DMS53 treated with DMSO at 0.1 percent for 48 hours (cell line): ENCODE results near the gene GRIK2.

ENCODE experiments used
- DNase-seq: peaks from one replicate; lab custom pipeline; 2025; ENCODE audit not compliant: unreplicated experiment; lab: John Stamatoyannopoulos, UW

GRIK2 gene

DNA sequence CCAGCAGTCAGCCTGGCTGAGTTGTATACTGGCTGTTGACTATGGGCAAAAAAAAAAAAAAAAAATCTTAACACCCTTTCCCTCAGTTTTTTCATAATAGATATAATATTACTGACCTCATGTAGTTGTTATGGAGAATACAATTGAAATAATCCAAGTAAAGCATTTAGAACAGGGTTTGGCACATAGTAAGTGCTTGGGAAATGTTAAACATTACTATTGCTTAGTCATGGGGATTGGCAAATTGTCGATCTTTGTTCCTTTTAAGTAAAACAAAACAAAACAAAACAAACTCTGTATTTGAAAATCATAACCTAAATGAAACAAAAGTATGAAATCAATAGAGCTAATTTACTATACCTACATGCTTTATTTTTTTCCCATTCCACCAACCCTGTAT, 458.4 kb downstream of the GRIK2 start:
- DNase-seq: no peak

DNA sequence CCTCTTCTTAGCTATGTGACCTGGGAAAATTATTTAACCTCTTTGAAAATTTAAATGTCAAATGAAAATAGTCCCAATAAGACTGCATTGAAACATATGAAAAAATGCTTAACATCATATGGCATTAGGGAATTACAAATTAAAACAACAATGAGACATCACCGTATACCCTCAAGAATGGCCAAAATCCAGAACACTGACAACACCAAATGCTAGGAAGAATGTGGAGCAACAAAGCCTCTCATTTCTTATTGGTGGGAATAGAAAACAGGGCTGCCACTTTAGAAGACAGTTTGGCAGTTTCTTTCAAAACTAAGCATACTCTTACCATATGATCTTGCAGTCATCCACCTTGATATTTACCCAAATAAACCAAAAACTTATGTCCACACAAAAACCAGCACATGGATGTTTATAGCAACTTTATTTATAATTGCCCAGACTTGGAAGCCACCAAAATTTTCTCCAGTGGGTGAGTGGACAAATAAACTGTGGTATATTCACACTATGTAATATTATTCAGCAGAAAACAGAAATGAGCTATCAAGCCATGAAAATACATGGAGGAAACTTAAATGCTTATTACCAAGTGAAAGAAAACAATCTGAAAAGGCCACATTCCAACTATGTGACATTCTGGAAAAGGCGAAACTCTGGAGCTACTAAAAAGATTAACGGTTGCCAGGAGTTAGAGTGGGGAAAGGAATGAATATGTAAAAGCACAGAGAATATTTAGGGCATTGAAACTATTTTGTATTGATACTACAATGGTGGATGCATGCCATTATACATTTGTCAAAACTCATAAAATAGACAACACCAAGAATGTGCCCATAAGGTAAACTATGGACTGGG, 459.9 kb downstream of the GRIK2 start:
- DNase-seq: no peak

DNA sequence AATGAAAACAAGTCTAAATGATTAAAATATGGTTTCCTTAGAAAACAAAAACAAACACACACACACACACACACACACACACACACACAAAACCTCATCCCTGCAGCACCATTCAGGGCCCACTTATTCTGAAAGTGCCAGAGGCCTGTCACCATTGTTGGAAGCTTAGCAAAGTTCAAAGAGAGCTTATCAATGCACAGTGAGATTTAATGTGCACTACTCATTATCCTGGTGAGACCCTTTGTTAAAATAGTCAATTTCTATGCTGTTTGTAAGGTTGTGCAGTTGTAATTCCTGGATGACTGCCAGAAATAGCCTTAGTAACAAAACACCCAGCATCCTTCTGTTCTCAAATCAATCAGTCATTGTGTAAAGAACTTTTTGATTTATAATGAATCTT, 482.9 kb downstream of the GRIK2 start:
- DNase-seq: no peak

DNA sequence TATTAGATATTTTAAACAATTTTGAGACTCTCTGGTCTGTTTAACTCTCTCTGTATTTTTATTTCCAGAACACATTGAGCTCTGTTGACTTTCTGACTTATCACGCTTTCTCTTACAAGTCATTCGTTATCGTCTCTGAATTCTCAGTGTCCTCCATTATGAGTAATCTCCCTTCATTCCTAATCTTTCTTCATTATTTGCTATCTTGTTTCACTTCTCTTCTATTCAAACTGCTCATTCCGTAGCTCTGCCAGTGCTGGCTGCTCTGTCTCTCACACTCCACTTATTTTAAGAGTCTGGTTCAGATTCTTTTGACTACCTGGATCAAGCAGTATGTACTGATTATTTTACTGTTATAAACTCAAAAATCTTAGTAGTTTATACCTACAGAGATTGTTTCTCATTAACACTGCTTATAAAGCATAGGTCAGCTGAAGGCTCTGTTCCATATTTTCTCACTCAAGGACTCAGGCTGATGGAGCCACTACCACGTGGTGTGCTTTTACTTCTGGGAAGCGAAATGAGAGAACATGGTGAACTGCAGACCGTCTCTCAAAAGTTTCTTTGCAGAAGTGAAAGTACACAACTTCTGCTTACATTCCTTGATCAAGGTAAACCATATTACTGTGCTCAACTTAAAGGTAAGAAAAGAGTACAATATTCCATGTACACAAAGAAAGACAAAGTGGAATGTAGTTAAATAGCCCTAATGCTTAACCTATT, 485.2 kb downstream of the GRIK2 start:
- DNase-seq: no peak

DNA sequence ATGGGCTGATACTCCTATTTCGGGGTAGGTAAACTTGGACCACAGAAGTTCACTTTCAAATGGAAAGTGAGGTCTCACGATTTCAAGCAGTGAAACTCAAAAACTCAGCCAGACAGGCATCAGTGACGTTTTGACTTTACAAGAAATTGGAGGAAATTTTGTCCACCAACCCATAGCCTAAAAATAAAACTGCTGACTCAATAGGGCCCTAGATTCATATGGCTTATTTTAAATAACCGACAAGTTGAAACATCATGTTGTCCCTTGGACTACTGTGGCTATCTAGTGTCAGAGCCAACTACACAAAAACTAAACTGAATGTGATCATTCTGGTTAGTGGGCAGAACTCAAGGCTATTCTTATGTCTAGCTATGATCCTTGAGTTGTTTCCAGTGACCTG, 486.3 kb downstream of the GRIK2 start:
- DNase-seq: no peak

DNA sequence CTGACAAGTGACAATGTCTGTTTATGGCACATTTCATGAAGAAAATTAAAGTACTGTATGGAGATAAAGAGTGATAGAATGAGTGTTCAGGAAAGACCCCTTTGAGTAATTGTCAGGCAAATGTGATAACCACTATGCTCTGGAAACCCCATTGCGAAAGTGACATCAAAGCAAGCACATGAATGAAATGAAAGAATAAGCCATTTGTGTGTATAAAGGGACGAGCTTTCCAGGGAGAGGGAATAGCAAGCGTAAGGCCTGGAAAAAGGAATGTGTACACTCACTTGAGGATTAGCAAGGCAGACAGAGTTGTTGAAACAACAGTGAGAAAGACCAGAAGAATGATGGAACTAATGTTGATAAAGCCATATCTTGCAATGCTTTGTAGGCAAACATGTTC, 490.0 kb downstream of the GRIK2 start:
- no peak for DNase-seq

DNA sequence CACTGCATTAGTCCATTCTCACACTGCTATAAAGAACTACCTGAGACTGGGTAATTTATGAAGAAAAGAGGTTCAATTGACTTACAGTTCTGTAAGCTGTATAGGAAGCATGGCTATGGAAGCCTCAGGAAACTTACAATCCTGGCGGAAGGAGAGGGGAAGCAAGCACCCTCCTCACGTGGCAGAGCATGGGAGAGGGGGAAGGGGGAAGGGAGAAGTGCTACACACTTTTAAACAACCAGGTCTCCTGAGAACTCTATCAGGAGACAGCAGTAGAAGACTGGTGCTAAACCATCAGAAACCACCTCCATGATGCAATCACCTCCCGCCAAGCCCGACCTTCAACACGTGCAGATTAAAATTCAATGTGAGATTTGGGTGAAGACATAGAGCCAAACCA, 494.0 kb downstream of the GRIK2 start:
- DNase-seq: no peak

DNA sequence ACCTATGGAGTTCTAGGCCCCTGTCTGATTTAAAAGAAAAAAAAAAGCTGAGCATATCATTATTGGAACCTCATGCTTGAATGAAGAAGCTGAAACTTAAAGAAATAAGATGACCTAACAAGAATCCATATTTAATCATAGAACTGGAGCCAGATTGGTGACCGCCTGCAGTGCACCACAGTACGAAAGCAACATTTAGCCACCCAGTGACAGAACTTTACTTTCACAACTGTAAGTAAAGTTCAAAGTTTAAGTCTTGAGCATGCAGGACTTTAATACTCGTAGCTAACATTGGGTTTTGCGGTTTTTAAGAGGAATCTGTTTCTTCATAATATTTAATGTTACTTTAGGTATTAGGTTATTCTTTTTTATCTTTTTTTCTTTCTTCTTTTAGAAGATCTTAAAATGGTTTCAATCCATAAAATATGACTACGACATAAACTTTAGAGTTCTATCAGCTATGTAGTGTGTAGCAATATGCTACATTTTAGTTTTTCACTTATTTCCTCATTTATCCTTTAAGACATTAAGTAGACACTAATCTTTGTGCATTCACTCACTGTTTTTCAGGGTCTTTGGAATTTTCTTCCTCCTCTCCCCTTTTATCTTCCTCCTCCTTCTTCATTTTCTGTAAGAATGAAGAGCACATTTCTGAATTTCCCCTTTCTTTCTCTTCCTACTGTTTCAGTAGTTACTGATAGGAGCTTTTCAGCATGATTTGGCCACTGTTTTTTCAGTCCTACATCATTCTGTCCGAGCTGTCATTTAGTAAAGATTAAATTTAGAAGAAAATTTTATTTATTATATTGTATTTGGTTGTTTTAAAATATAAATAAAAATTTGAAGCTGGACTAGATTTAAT, 514.1 kb downstream of the GRIK2 start:
- no peak for DNase-seq

DNA sequence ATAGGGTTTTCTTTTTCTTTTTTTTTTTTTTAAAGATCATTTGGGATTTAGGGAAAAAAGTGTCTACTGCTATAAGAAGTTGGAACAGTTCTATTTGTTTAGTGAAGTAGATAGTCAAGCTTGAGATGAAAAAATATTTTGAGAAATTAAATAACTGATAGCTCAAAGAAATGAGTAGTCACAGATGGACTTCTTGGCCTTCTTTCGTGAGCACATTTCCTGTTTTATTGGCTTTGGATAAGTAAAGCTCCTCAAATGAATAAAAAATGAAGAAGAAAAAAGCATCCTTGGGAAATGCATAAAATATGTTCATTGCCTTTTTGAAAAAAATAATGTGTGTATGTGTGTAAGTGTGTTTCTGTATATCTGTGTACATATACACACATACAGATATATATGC, 515.9 kb downstream of the GRIK2 start:
- no peak for DNase-seq

DNA sequence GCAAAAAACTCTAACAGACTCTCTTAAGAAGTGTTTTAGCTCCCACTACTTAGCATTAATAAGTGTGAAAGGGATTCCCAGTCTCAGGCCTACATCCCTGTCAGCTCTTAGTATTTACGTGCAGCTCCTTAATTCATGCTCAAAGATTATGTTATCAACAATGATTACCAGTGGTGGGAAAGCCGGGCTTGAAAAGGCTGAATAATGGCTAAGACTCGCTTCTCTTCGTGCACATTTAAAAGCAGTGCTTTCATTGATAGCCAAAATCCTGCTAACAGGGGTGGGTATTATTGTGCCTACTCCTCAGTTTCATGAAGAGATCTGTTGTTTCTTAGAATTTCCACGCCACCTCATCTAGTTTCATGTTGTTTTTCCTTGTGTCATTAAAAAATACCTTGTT, 518.8 kb downstream of the GRIK2 start:
- no peak for DNase-seq

DNA sequence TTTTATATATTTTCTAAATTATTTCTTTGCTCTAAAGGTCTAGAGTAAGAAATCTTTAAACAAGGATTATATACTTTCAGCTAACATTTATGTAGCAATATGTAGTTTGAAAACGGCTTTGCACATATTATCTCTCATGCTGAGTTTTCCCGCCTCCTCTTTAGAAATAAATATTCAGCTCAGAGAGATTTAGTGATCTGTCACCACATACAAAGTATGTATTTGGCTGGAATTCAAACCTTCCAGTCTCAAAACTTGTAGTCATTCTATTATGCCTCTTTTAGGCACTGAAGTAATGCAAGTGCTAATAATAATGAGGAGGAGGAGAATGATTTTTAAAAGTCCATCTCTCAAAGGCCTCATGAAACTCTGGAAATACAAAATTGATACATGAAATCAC, 525.0 kb downstream of the GRIK2 start:
- DNase-seq: no peak

DNA sequence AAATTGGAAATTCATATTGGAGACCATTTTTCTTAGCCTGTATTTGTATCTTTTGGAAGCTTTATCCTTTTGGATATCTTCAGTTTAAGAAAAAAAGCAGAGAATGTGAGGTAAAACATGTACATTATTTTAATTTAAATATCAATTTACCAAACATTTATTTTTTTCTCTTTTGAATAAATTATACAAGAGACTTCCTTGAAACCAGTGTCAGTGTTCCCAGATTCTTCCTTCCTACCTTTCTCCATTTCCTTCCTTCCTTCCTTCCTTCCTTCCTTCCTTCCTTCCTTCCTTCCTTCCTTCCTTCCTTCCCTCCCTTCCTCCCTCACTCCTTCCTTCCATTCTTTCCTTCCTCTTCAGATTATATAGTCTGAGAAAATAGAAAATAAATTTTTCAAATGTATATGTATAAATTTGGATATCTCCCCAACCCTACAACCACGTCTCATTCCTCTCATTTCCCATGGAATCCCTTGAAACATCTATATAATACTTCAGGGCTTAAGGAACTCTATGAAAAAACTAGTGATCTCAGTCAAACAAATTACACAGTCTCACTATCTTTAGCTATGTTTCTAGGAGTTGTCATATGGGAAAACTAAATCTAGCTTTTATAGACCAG, 528.4 kb downstream of the GRIK2 start:
- DNase-seq: no peak

DNA sequence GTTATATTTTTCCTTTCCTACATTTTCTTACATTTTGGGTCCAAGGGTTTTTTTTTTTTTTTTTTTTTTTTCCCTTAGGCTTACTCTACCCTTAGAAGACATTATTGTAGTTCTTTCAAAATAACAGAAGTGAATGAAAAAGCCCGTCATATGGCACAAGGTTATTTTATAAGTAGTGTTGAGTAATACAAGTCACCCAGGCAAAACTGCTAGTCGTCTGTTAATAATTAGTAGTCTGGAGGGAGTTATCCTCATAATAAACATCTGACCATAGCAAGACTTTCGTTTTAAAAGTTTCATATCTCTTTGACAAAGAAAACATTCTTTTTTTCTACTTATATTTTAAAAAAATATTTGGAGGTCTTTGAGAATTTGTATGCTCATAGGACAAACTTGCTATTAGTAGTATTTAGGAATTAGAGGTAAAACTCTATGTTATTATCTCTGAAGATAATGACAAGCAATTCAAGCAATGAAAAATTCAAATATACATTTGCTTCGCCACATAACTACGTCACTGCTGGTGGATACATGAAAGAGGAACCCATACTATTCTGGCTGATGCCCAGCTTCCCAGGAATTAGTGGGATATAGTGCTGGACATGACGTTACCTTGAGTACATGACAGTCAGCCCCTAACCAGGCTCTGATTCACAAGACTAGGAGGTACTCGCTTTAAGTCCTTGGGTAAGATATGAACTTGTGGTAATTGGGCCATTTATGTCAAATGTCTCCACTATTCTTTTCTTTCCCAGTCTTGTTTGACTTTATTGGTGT, 532.8 kb downstream of the GRIK2 start:
- DNase-seq: no peak

DNA sequence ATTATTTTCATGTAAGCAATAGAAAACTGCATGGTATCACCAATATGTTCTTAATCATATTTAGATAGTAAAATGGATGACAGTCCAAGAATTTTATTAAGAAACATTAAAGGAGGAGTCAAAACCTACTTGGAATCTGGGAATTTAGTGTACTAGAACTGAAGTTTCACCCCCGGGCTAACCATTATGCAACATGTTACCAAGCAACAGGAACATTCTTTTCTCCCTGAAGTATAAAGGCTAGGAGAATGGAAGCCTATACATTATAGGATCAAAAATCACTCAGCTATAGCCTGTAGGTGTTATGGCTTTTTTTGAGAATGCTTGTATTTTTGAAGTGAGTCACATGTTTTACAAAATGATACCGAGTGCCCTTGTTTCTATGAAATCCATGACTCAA, 538.3 kb downstream of the GRIK2 start:
- no peak for DNase-seq

DNA sequence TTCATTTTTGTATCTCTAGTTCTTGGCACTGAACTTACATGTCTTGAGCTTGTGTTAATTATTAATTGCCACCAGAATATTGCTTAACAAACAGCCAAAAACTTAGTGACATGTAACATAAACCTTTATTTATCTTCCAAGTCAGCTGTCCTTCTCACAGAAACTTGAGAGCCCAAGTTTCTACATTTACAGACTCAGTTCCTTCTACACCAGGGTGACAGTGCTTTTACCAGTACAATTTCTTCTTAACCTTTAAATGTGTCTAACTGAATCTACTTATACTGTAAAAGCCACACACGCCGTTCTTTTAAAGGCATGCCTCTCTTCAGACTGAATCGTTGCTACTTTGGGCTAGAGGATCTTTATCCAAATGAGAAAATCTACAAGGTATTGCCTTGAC, 539.2 kb downstream of the GRIK2 start:
- DNase-seq: no peak

DNA sequence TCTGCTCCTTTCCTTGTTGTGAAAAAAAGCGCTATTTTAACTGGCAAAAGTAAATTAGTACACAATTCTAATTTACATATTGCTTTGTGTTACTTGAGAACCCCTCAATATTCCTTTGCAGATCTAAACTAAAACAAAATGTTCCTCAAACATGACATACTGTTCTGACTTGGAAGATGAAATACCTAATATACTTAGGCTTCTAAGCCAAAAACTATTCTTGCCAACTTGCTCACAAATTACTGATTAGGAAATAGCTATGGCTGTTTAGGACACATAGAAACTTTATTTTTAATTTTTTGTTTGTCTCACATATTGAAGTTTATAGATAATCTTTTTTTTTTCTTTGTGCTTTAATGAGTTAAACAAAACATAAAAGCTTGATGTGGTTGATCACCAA, 542.2 kb downstream of the GRIK2 start:
- no peak for DNase-seq

DNA sequence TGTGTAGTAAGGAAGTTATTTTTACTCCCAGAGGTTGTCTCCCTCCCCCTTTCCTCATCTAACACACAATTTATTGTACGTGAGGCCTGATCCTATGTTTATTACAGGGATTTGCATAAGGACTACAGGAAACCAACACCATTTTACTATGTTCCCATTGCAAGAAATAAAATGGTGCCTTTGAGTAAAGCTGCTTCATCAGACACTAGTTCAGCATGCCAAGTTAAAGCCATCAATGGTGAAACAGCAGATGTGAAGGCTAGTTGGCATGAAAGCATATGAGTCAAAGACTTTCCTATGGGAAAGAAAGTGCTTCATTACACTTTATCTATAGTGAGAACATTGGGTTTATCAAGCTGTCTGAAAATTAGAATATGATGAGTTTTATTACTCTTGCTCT, 543.0 kb downstream of the GRIK2 start:
- DNase-seq: no peak

DNA sequence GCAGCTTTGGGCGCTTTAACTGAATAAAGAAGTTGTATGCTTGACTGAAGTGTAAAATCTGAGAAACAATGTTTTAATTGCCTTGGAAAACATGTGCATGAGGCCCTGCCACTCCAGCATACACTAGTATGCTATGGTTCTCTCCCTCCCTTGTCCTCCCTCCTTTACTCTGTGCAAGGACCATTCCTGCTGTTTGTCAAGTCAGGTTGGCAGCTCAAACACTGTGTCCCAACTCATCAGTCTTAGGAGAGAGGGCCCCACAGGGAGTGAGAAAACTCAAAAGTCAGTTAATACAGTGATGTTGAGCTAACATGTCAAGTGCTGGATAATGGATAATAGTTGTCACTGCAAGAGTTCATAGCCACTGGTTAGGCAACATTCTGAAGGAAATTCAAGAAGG, 543.6 kb downstream of the GRIK2 start:
- no peak for DNase-seq

DNA sequence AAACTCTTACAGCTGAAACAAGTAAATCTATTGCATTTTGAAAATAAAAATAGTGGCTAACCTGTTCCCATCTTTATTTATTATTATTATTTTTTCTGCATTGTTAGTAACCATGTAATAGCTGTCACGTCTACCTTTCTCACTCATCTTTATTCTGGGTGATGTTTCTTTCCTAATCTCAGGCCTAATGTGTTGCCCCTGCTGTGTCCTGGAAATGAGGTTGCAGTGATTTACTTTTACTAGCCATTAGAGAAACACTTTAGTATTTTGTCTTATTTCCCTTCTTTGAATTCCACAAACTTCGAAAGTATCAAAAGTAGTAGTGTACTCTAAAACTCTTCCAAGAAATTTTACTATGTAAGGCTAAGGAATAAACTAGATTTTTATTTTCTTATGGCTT, 546.9 kb downstream of the GRIK2 start:
- DNase-seq: no peak

DNA sequence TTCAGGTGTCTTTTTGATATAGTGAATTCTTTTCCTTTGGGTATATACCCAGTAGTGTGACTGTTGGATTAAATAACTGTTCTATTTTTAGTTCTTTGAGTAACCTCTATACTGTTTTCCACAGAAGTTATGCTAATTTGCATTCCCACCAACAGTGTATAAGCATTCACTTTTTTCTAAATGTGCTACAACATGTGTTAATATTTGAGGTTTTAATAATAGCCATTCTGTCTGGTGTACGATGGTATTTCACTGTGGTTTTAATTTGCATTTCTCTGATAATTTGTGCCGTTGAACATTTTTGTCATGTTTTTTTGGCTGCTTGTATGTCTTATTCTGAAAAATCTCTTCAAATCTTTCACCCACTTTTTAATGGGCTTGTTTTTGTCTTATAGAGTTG, 563.5 kb downstream of the GRIK2 start:
- no peak for DNase-seq

DNA sequence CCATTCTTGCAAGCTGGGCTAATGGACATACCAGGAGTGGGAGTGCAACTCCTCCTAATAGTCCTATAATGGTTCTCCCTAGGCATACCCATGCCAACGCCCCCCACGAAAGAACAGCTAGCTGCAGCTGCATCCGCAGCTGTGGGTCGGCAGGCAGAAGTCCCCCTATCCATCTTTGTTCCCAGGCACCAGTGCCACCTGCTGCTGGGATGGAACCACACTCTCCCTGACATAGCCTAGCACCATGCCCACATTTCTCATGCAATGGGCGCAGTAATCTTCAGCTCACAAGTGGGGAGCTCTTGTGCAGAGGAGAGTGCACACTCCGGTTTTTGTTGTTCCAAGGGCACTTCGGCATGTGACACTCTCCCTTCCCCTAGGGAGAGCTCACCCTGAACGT, 567.8 kb downstream of the GRIK2 start:
- DNase-seq: no peak
